Activated T-helper 1 cell treated with anti-CD3 and anti-CD28 coated beads, Interleukin-12 subunit alpha, Interleukin-12 subunit beta, Interleukin-2, Interleukin-4 antibody, amounts not matched to agents 30 ng/mL and 10 ng/mL and 1 ng/mL, durations not matched to agents 14 hours and 24 hours and 36 hours (primary cell): ENCODE results near the gene MPEG1. TPM values are rescaled to one million over a fixed set of nuclear protein-coding genes. Genes with fewer than 3 reads are reported as not detected.

Experiments used
- DNase-seq: peaks from one replicate; pipeline ENCODE4 v3.0.0; 2021; ENCODE audit warnings: low spot score
- H3K27ac Mint-ChIP-seq: one replicate; pipeline ENCODE4 v1.8.0; 2021; ENCODE audit warnings: mild to moderate bottlenecking, mixed read lengths
- H3K27me3 Mint-ChIP-seq: one replicate; pipeline ENCODE4 v1.8.0; 2022; ENCODE audit warnings: mild to moderate bottlenecking, moderate library complexity, mixed read lengths; ENCODE audit not compliant: insufficient read depth
- H3K36me3 Mint-ChIP-seq: one replicate; pipeline ENCODE4 v1.8.0; 2021; ENCODE audit warnings: low read depth, mixed read lengths
- H3K4me1 Mint-ChIP-seq: one replicate; pipeline ENCODE4 v1.8.0; 2021; ENCODE audit warnings: low read depth, mixed read lengths
- H3K4me3 Mint-ChIP-seq: one replicate; pipeline ENCODE4 v1.8.0; 2021; ENCODE audit warnings: mild to moderate bottlenecking, moderate library complexity, mixed read lengths
- H3K9me3 Mint-ChIP-seq: one replicate; pipeline ENCODE4 v1.8.0; 2021; ENCODE audit warnings: mixed read lengths
- intact Hi-C: fragments of 100-400 bp; cut with micrococcal nuclease; formaldehyde crosslinking; loops from one replicate; pipeline ENCODE4 v1.15.1; 2024
- total RNA-seq: library from RNA; stranded (reverse); gene quantifications from 2 replicates; pipeline ENCODE4 v1.2.3, GENCODE V29; 2022

The MPEG1 gene
- total RNA-seq, 1 donor from 2014 or later: not detected

DNA sequence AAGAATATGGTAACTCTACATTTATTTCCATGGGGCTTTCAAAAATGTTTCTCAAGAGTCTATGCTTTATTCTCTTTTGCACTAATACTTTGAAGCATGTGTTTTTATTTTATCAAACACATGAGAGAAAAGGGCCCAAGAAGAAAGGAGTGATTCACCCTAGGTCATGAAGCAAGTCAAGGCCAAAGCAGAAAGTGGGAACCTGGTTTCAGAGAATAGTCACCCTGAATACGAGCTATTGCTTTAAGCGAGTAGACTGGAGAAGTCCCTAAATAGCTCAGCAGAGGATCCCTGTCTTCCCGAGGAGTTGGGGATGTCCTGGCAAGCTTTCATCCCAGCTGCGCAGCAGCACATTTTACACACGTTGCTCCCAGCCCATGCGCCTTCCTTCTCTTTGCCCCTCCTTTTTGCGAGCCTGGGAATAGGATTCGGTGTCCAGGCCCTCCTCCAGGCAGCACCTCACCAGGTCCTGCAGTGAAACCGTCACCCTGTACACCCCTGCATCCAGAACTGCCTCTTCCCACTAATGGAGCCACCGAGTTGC, 19.1 kb downstream of the MPEG1 start:
- intact Hi-C loops: no loop called here
- peaks cover 4% of the 10 kb centered on the region for H3K36me3 Mint-ChIP-seq
- no peak for DNase-seq
- peaks cover 14% of the 10 kb centered on the region for H3K27me3 Mint-ChIP-seq
- no peaks in the 10 kb centered on the region for H3K4me1 Mint-ChIP-seq
- no peak overlapping the region for H3K4me3 Mint-ChIP-seq
- H3K9me3 Mint-ChIP-seq: no peaks in the 10 kb centered on the region
- H3K27ac Mint-ChIP-seq: no peak overlapping the region

DNA sequence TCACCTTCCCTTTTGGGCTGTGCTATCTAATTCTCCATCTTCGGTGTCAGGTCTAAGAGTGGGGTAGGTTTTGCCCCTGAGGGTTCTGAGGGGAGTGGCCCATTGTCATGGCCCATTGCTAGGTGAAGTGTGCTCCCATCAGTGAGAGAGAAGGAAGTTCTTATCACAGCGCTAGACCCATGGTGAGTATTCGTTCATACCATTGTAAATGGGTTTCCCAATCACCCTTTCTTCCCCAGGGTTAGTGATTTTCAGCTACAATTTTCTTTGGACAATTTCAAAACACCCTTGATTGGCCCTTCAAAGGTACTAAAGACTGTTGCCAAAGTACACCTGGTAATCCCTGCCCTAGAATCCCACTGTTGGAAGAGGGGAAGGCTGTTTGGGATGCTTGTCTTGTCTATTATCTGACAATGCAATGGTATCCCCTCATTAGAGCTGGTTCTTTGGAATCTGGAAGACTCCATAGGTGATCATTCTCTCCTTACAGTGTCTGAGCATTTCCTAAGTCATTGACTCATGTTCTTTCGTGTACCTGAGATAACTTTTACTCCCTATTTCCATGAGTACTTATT, 20.2 kb downstream of the MPEG1 start:
- peaks cover 4% of the 10 kb centered on the region for H3K36me3 Mint-ChIP-seq
- intact Hi-C loops: no loop called here
- H3K27ac Mint-ChIP-seq: no peak overlapping the region
- no peaks in the 10 kb centered on the region for H3K4me1 Mint-ChIP-seq
- DNase-seq: no peak
- no peaks in the 10 kb centered on the region for H3K9me3 Mint-ChIP-seq
- no peak overlapping the region for H3K4me3 Mint-ChIP-seq
- H3K27me3 Mint-ChIP-seq: peaks cover 17% of the 10 kb centered on the region

DNA sequence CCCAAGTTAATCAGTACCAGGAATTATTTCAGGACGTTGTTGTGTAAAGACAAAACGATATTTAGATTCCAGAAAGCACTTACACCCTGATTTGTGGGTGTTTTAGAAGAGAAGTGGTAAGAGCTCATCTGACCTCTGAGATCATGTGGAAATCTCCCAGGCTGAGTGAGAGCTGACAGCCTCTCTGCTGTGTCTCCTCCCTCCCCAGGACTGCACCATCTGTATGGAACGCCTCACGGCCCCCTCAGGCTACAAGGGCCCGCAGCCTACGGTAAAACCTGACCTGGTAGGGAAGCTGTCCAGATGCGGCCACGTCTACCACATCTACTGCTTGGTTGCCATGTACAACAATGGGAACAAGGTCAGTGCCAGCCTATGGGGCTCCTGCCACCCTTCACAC, 20.8 kb downstream of the MPEG1 start:
- no peaks in the 10 kb centered on the region for H3K4me1 Mint-ChIP-seq
- no peak overlapping the region for H3K27ac Mint-ChIP-seq
- no peak for DNase-seq
- no peaks in the 10 kb centered on the region for H3K36me3 Mint-ChIP-seq
- intact Hi-C loops: no loop called here
- H3K4me3 Mint-ChIP-seq: no peak overlapping the region
- H3K27me3 Mint-ChIP-seq: peaks cover 11% of the 10 kb centered on the region
- no peaks in the 10 kb centered on the region for H3K9me3 Mint-ChIP-seq

DNA sequence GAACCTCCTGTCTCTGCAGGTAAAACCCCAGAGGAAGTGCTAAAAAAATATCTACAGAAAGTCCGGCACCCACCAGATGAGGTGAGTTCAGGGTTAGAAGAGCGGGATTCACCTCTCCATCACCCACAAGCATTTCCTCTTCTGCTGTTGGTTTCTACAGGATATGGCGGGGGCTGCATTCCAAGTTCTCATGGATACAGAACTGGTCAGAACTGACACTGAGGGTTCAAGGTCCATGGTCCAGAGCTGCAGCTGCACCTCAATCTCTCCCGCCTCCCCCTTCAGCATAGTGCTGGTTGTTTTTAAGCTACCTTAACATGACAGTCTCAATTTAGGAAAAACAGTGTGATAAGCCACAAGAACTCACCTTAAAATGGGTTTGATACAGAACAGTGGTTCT, 21.6 kb downstream of the MPEG1 start:
- Mint-ChIP-seq H3K4me1 (no peaks in the 10 kb centered on the region), H3K9me3 (no peaks in the 10 kb centered on the region), H3K27me3 (peaks cover 11% of the 10 kb centered on the region), H3K27ac (no peak overlapping the region), H3K4me3 (no peak overlapping the region), H3K36me3 (no peaks in the 10 kb centered on the region)
- intact Hi-C loops: no loop called here
- DNase-seq: no peak

DNA sequence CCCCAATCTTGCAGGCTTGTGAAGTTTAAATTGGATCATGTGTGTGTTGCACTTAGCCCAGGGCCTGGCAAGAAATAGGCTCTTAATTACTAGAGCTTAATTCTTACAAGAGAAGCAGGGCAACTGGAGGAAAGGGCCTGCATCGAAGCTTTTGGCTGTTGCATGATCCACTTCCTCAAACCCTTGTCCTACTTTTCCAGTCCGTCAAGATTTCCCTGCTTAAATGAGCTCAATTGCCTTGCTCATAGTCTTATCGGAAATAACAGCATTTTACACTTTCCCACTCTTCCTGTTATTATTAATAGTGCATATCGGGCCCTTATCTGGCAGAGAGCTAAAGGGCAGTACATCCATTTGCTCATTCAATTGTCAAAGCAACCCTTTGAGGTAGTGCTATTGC, 22.7 kb downstream of the MPEG1 start:
- no peak overlapping the region for H3K27ac Mint-ChIP-seq
- H3K27me3 Mint-ChIP-seq: peaks cover 11% of the 10 kb centered on the region
- H3K9me3 Mint-ChIP-seq: no peaks in the 10 kb centered on the region
- intact Hi-C loops: no loop called here
- no peaks in the 10 kb centered on the region for H3K4me1 Mint-ChIP-seq
- no peak for DNase-seq
- no peak overlapping the region for H3K4me3 Mint-ChIP-seq
- H3K36me3 Mint-ChIP-seq: no peaks in the 10 kb centered on the region

DNA sequence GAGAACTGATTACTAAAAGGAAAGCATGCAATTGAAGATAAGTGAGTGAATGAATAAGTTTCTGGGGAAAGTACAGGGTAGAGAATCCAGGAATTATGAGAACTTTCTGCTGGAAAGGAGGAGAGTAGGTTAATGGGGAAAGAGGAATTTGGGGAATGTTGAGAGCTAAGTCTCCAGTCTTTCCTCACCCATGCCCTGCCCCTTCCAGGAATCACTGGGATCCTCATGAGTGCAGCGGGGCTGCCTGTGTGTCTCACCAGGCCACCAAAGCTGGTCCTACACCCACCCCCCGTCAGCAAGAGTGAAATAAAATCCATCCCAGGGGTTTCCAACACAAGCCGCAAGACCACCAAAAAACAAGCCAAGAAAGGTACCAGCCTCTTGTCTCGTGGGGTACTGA, 23.8 kb downstream of the MPEG1 start:
- H3K36me3 Mint-ChIP-seq: no peaks in the 10 kb centered on the region
- no peak overlapping the region for H3K4me3 Mint-ChIP-seq
- no peak overlapping the region for H3K27ac Mint-ChIP-seq
- no peak for DNase-seq
- peaks cover 10% of the 10 kb centered on the region for H3K27me3 Mint-ChIP-seq
- intact Hi-C loops: no loop called here
- no peaks in the 10 kb centered on the region for H3K9me3 Mint-ChIP-seq
- H3K4me1 Mint-ChIP-seq: no peaks in the 10 kb centered on the region

DNA sequence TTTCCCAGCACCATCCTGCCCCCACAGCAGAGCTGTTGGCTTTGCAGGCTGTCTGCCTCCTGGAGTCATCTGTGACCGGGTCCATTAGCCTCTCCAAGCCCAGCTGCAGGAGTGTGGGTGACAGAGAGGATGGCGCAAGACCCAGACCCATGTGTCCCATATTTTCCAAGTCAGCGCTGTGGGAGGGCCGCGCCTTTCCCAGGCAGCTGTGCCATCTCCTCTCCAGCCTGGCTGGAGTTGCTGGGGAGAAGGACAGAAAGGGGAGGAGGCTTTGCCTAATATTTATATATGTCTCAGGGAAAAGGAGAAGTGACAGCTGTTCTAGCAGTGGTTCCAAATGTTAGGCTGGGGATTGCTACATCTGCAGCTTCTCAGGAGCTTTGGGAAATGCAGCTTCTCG, 25.1 kb downstream of the MPEG1 start:
- no peaks in the 10 kb centered on the region for H3K9me3 Mint-ChIP-seq
- no peaks in the 10 kb centered on the region for H3K36me3 Mint-ChIP-seq
- no peak overlapping the region for H3K27ac Mint-ChIP-seq
- peaks cover 9% of the 10 kb centered on the region for H3K27me3 Mint-ChIP-seq
- intact Hi-C loops: loop anchor here (2.0 kb wide), 1 partner anchor 21 kb away; no protein-coding TSS in a partner anchor
- no peak overlapping the region for H3K4me3 Mint-ChIP-seq
- no peaks in the 10 kb centered on the region for H3K4me1 Mint-ChIP-seq
- no peak for DNase-seq

DNA sequence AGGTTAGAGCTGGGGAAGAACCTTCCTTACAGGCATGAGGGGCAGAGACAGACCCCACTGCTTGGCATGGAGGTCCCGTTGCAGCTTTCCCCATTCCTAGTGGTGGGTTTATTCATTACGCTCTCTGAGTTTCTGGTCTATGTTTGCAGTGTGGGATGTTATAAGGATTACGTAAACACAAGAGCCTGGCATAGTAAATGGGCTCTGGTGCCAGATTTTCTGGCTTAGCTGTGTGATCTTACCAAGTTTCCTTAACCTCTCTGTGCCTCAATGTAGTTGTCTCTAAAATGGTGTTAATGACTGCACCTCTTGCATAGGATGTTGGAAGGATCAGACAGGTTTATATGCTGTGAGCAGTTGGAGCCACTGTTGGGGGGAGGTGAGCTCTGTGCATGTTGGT, 25.7 kb downstream of the MPEG1 start:
- intact Hi-C loops: loop anchor here (2.0 kb wide), 1 partner anchor 22 kb away; no protein-coding TSS in a partner anchor
- Mint-ChIP-seq H3K4me1 (no peaks in the 10 kb centered on the region), H3K9me3 (no peaks in the 10 kb centered on the region), H3K27ac (no peak overlapping the region), H3K27me3 (peaks cover 9% of the 10 kb centered on the region), H3K4me3 (no peak overlapping the region), H3K36me3 (no peaks in the 10 kb centered on the region)
- DNase-seq: no peak

DNA sequence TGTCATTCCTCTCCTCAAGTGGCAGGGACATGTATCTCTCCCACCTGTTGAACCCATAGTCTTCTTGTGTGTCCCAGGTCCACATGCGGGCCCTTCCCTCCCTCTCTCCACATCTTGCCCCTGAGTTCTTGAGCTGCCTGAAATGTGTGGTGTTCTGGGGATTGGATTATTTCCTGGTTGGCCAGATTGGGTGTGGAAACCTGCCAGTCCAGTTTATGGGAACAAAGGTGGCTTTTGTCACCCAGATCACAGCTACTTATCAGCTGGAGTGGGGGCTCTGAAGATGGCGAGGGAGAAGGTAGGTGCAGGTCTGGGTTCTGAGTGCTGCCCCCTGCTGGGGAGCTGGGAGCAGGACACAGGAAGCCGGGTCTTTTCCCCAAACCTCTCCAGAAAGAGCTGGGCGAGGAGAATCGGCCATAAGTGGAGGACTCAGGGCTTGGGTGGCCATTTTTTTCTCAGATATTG, 26.6 kb downstream of the MPEG1 start:
- H3K9me3 Mint-ChIP-seq: no peaks in the 10 kb centered on the region
- no peak overlapping the region for H3K4me3 Mint-ChIP-seq
- H3K27me3 Mint-ChIP-seq: peaks cover 9% of the 10 kb centered on the region
- H3K27ac Mint-ChIP-seq: no peak overlapping the region
- DNase-seq: no peak
- no peaks in the 10 kb centered on the region for H3K4me1 Mint-ChIP-seq
- intact Hi-C loops: loop anchor here (1.0 to 2.0 kb wide), 2 partner anchors 15 to 23 kb away; no protein-coding TSS in a partner anchor
- no peaks in the 10 kb centered on the region for H3K36me3 Mint-ChIP-seq

DNA sequence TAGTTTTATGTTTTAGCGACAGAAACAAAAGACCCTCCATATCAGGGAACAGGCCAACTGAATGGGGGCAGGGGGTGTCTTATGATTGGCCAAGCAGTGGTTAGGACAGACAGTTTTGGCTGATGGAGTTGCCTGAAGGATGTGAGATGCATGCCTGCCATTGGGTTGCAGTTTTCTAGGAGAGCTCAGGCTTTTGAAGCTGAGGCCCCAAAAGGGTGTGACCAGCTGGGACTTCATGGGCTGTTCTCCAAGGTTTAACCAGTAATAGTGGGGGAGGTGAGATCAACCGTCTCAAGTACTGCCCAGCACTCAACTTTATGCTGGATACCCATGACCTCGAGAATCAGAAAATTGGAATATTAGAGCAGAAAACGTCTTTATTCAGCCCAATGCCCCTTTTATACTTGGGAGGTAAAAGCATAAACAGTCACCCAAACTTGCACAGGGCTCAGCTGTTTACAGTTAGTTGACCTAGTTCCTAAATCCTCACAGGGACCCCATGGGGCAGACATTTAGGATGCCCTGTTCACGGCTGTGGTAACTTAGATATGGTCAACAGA, 27.3 kb downstream of the MPEG1 start:
- Mint-ChIP-seq H3K4me1 (no peaks in the 10 kb centered on the region), H3K9me3 (no peaks in the 10 kb centered on the region), H3K27ac (no peak overlapping the region), H3K36me3 (no peaks in the 10 kb centered on the region), H3K27me3 (peaks cover 9% of the 10 kb centered on the region), H3K4me3 (no peak overlapping the region)
- intact Hi-C loops: no loop called here
- DNase-seq: no peak

DNA sequence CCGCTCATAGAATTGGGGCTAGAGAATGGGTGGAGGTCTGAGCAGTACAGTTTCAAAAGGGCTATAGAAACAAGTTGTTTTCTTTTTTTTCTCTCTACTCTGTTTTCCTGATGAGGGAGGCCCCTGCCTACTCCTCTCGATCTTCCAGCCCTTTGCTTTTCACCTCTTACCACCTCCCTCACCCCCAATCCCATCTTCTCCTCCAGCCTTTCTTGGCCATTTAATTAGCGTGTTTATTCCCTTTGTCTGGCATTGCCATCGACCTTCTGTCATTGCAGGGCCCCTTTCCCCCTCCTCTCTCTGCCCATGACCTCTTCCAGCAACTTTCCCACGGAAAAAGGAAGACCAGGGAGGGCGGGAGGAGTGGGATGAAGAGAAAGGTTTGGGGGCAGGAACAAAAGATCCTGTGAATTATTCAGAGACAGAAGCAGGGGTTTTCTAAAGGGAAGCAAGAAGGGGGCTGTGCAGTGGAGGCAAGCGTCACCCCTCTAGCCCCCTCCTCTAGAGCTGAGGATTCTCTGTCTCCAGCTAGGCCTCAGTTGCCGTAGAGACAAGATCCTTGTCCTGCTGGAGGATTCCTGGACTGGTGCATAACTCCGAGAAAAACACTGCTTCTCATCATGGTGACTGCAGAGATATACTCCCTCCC, 27.9 kb downstream of the MPEG1 start:
- no peaks in the 10 kb centered on the region for H3K9me3 Mint-ChIP-seq
- DNase-seq: no peak
- H3K4me1 Mint-ChIP-seq: no peaks in the 10 kb centered on the region
- H3K4me3 Mint-ChIP-seq: no peak overlapping the region
- H3K27me3 Mint-ChIP-seq: peaks cover 9% of the 10 kb centered on the region
- intact Hi-C loops: no loop called here
- no peak overlapping the region for H3K27ac Mint-ChIP-seq
- no peaks in the 10 kb centered on the region for H3K36me3 Mint-ChIP-seq

DNA sequence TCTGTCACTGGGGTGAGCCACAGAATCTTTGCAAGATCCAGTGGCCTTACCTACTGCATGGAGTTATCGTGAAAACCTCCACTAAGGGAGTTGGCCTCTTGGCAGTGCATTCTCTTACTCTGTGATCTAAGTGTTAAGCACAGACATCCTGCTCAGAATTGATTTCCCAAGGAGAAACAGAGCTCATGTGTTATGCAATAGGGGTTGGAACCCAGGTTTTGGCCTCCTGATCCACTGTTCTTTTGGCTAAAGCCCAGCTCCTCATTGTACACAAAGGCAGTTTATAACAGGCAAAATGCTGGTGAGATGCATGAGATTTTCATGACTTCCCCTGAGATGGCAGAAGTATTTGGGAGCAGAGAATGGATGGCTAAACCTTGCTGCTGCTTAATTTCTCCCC, 29.0 kb downstream of the MPEG1 start:
- H3K27me3 Mint-ChIP-seq: peaks cover 5% of the 10 kb centered on the region
- peaks cover 6% of the 10 kb centered on the region for H3K9me3 Mint-ChIP-seq
- no peak overlapping the region for H3K4me3 Mint-ChIP-seq
- H3K4me1 Mint-ChIP-seq: no peaks in the 10 kb centered on the region
- H3K36me3 Mint-ChIP-seq: no peaks in the 10 kb centered on the region
- DNase-seq: no peak
- intact Hi-C loops: no loop called here
- H3K27ac Mint-ChIP-seq: no peak overlapping the region

DNA sequence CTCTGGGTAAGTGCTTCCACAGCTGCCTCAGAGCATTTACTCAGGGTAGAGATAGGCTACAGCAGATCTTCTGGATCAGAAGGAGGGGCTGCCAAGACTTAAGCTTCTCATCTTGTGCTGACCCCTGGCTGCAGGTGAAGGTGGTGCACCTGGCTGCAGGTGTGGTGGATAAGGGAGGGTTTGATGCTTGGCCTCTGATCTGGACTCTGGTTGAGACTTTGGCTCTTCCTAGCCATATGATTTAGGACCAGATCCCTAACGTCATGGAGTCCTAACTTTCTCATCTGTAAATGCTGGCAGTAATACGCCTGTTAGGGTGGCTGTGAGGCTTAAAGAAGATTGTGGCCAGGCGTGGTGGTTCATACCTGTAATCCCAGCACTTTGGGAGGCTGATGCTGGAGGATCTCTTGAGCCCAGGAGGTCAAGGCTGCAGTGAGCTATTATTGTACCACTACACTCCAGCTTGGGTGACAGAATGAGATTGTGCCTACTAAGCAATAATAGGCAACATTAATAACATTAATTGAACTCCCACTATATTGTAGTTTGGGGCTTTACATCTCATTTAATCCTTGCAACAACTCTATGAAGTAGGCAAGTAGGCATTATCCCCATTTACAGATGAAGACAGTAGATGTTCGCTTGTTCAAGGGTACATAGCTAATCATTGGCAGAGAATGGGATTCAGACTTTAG, 30.1 kb downstream of the MPEG1 start:
- peaks cover under 1% of the 10 kb centered on the region for H3K27me3 Mint-ChIP-seq
- H3K4me1 Mint-ChIP-seq: no peaks in the 10 kb centered on the region
- H3K27ac Mint-ChIP-seq: no peak overlapping the region
- H3K9me3 Mint-ChIP-seq: peaks cover 10% of the 10 kb centered on the region
- H3K36me3 Mint-ChIP-seq: no peaks in the 10 kb centered on the region
- DNase-seq: no peak
- H3K4me3 Mint-ChIP-seq: no peak overlapping the region
- intact Hi-C loops: no loop called here
